ENCODE results near the gene CR1L. TPM values are rescaled to one million over a fixed set of nuclear protein-coding genes. Genes with fewer than 3 reads are reported as not detected.
"Not testable (repeated sequence)": the region's sequence is repeated elsewhere in the genome, so short reads cannot be mapped to it uniquely, and the experiment has no call there.

The CR1L gene
- total RNA-seq, 1 experiment from 2014 or later: not detected

GRCh38 chr1:207659545-207660153 is 14.7 kb downstream of the CR1L start:
- peaks cover 10% of the 10 kb centered on the region; the same call in 1 of the 2 replicates for H3K9me3 ChIP-seq
- no peak overlapping the region for H3K4me3 ChIP-seq
- no peaks in the 10 kb centered on the region for H3K36me3 ChIP-seq
- H3K27me3 ChIP-seq: peaks cover 4% of the 10 kb centered on the region; the same call in 1 of the 2 replicates
- no peak for DNase-seq

- not testable (repeated sequence) for H3K27me3 ChIP-seq, DNase-seq, H3K36me3 ChIP-seq, H3K4me3 ChIP-seq
- peaks cover 10% of the 10 kb centered on the region; the same call in 1 of the 2 replicates for H3K9me3 ChIP-seq
These were observed 16.5 kb downstream of the CR1L start for GRCh38 chr1:207661420-207661819.

- Histone ChIP-seq H3K27me3 (peaks cover 11% of the 10 kb centered on the region), H3K9me3 (peaks cover 9% of the 10 kb centered on the region; the same call in 1 of the 2 replicates), H3K36me3 (no peaks in the 10 kb centered on the region), H3K4me3 (no peak overlapping the region)
- no peak for DNase-seq
These were observed 21.4 kb downstream of the CR1L start for GRCh38 chr1:207666342-207666741.

GRCh38 chr1:207669528-207670009 is 24.6 kb downstream of the CR1L start:
- H3K9me3 ChIP-seq: no peaks in the 10 kb centered on the region
- no peaks in the 10 kb centered on the region for H3K36me3 ChIP-seq
- DNase-seq: no peak
- no peak overlapping the region for H3K4me3 ChIP-seq
- H3K27me3 ChIP-seq: peaks cover 21% of the 10 kb centered on the region

- DNase-seq: no peak
- Histone ChIP-seq H3K36me3 (no peaks in the 10 kb centered on the region), H3K9me3 (no peaks in the 10 kb centered on the region), H3K4me3 (no peak overlapping the region), H3K27me3 (peaks cover 21% of the 10 kb centered on the region)
These were observed 25.3 kb downstream of the CR1L start for GRCh38 chr1:207670192-207670591.

GRCh38 chr1:207670997-207671396 is 26.1 kb downstream of the CR1L start:
- H3K4me3 ChIP-seq: no peak overlapping the region
- no peaks in the 10 kb centered on the region for H3K9me3 ChIP-seq
- peaks cover 16% of the 10 kb centered on the region for H3K27me3 ChIP-seq
- H3K36me3 ChIP-seq: no peaks in the 10 kb centered on the region
- no peak for DNase-seq

- peaks cover 16% of the 10 kb centered on the region; the same call in 1 of the 2 replicates for H3K27me3 ChIP-seq
- H3K36me3 ChIP-seq: no peaks in the 10 kb centered on the region
- no peaks in the 10 kb centered on the region for H3K9me3 ChIP-seq
- no peak overlapping the region for H3K4me3 ChIP-seq
- DNase-seq: peak; percentile 30
These were observed 27.7 kb downstream of the CR1L start for GRCh38 chr1:207672522-207673130.

GRCh38 chr1:207673399-207673798 is 28.5 kb downstream of the CR1L start:
- peaks cover 16% of the 10 kb centered on the region; the same call in 1 of the 2 replicates for H3K27me3 ChIP-seq
- H3K9me3 ChIP-seq: no peaks in the 10 kb centered on the region
- no peak overlapping the region for H3K4me3 ChIP-seq
- DNase-seq: no peak
- H3K36me3 ChIP-seq: no peaks in the 10 kb centered on the region

GRCh38 chr1:207676153-207676552 is 31.2 kb downstream of the CR1L start:
- H3K4me3 ChIP-seq: no peak overlapping the region
- no peaks in the 10 kb centered on the region for H3K9me3 ChIP-seq
- no peak for DNase-seq

GRCh38 chr1:207680590-207681388 is 35.9 kb downstream of the CR1L start:
- not testable (repeated sequence) for H3K9me3 ChIP-seq, H3K4me3 ChIP-seq, H3K36me3 ChIP-seq, H3K27me3 ChIP-seq
- DNase-seq: peak; percentile 48

More at GRCh38 chr1:207676153-207676552, 31.2 kb downstream of the CR1L start:
- Histone ChIP-seq H3K36me3 (no peaks in the 10 kb centered on the region), H3K27me3 (peaks cover 10% of the 10 kb centered on the region; the same call in 1 of the 2 replicates)

GRCh38 chr1:207682872-207683434 is 38.0 kb downstream of the CR1L start:
- not testable (repeated sequence) for DNase-seq, H3K27me3 ChIP-seq, H3K4me3 ChIP-seq, H3K9me3 ChIP-seq, H3K36me3 ChIP-seq

GRCh38 chr1:207690551-207690950 is 45.6 kb downstream of the CR1L start:
- not testable (repeated sequence) for H3K36me3 ChIP-seq, H3K9me3 ChIP-seq, H3K4me3 ChIP-seq, H3K27me3 ChIP-seq, DNase-seq

GRCh38 chr1:207691010-207691409 is 46.1 kb downstream of the CR1L start:
- Histone ChIP-seq H3K9me3 (no peaks in the 10 kb centered on the region), H3K36me3 (no peaks in the 10 kb centered on the region), H3K27me3 (no peaks in the 10 kb centered on the region), H3K4me3 (no peak overlapping the region)
- DNase-seq: no peak

GRCh38 chr1:207691841-207692240 is 46.9 kb downstream of the CR1L start:
- Histone ChIP-seq H3K4me3 (peak overlapping the region; percentile 40), H3K9me3 (no peaks in the 10 kb centered on the region), H3K27me3 (no peaks in the 10 kb centered on the region), H3K36me3 (no peaks in the 10 kb centered on the region)
- DNase-seq: peak; percentile 57

GRCh38 chr1:207692291-207692690 is 47.4 kb downstream of the CR1L start:
- not testable (repeated sequence) for H3K27me3 ChIP-seq, H3K36me3 ChIP-seq, H3K9me3 ChIP-seq
- peak; percentile 45 for DNase-seq
- peak overlapping the region; percentile 40 for H3K4me3 ChIP-seq

GRCh38 chr1:207695891-207696290 is 51.0 kb downstream of the CR1L start:
- H3K27me3 ChIP-seq: no peaks in the 10 kb centered on the region

More at GRCh38 chr1:207695891-207696290, 51.0 kb downstream of the CR1L start:
- Histone ChIP-seq H3K4me3 (no peak overlapping the region), H3K36me3 (no peaks in the 10 kb centered on the region), H3K9me3 (no peaks in the 10 kb centered on the region)
- no peak for DNase-seq

Measured in MG63 (cell line).